Activated T-cell treated with anti-CD3 and anti-CD28 coated beads, Interleukin-2, amount 50 U/mL, for 1 hour (primary cell): Measurements from ENCODE around the gene HIPK1.

Experiments used
- DNase-seq: peaks from one replicate; pipeline ENCODE4 v3.0.0-alpha.2; 2020

HIPK1 gene

GRCh38 chr1:114021665-114022099 is 92.6 kb downstream of the HIPK1 start:
- DNase-seq = no peak

- DNase-seq = no peak
Observed at GRCh38 chr1:114022877-114023276, 93.8 kb downstream of the HIPK1 start.

GRCh38 chr1:114023377-114023776 is 94.3 kb downstream of the HIPK1 start:
- DNase-seq = no peak

GRCh38 chr1:114024049-114024448 is 94.9 kb downstream of the HIPK1 start:
- DNase-seq = no peak

GRCh38 chr1:114025609-114026401 is 96.7 kb downstream of the HIPK1 start:
- DNase-seq = no peak

DNA sequence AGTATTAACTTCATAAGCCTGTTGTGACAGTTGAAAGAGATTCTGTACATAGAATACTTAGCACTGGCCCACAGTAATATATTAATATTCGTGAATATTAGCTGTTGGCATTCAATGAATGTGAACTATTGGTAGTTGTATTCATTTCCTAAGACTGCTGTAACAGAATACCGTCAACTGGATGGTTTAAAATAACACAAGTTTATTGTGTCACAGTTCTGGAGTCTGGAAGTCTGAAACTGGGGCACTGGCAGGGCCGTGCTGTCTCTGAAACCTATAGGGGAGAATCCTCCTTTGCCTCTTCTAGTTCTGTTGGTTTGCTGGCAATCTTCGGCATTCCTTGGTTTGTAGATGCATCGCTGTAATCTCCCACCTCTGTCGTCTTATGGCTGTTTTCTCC is 97.7 kb downstream of the HIPK1 start:
- no peak for DNase-seq
